Psoas muscle (tissue), 8 donors: ENCODE measurements around the gene BRD4. TPM values are rescaled to one million over a fixed set of nuclear protein-coding genes. Genes with fewer than 3 reads are reported as not detected.
A peak's percentile ranks its signal among the peaks of the same experiment; 100 is the strongest.

Source experiments
- ATAC-seq, 4 donors: fragments of 200-7000 bp; cut with Tn5 transposase; one replicate each; pipeline ENCODE4 v1.9.1; 2020; ENCODE audit warnings: moderate library complexity in 3 of 4, mild to moderate bottlenecking in 2 of 4
- DNase-seq, 2 donors: peaks; one replicate each; pipeline ENCODE4 v3.0.0-alpha.2; 2020
- H3K27ac ChIP-seq: fragments of 200-600 bp; one replicate; pipeline ENCODE4 v1.8.0; 2022
- H3K27me3 ChIP-seq, 3 donors: fragments of 200-600 bp in 1 of 3; one replicate each; pipeline versions ENCODE4 v1.6.1 to v1.8.0; 2013 to 2022; ENCODE audit warnings: low read length in 2 of 3, mild to moderate bottlenecking in 2 of 3, moderate library complexity in 1 of 3; ENCODE audit not compliant: insufficient read depth in 3 of 3
- H3K36me3 ChIP-seq, 2 donors: fragments of 200-600 bp in 1 of 2; one replicate each; pipeline versions ENCODE4 v1.6.1 to v1.8.0; 2013 to 2022; ENCODE audit warnings: low read depth in 1 of 2, mild to moderate bottlenecking in 1 of 2, moderate library complexity in 1 of 2; ENCODE audit not compliant: insufficient read depth in 1 of 2
- H3K4me1 ChIP-seq: fragments of 200-600 bp; one replicate; pipeline ENCODE4 v1.8.0; 2022
- H3K4me3 ChIP-seq: fragments of 200-600 bp; one replicate; pipeline ENCODE4 v1.8.0; 2022; ENCODE audit warnings: mild to moderate bottlenecking
- H3K9me3 ChIP-seq: fragments of 200-600 bp; one replicate; pipeline ENCODE4 v1.8.0; 2022
- WGBS, 3 donors: extraction: QIAGEN DNeasy Blood & Tissue Kit; methylation state at CpG; one replicate each; pipeline versions ENCODE4 v1.1.6 to v1.1.7; 2013; 5-methylcytosine and 5-hydroxymethylcytosine counted together
- intact Hi-C, 2 donors: fragments of 100-400 bp; cut with DNase I; formaldehyde crosslinking; loops; one replicate each; pipeline versions ENCODE4 v1.11.0 to v1.14.2; 2022
- polyA plus RNA-seq, 3 donors: library from polyadenylated mRNA; stranded (reverse); fragments of 200-250 nt; gene quantifications; one replicate each; pipeline ENCODE4 v1.2.3, GENCODE V29; 2013
- total RNA-seq, 4 donors: library from RNA; stranded (reverse); fragmentation: NEBNext Ultra II Directional in 2 of 4; extraction: Animal tissue kit (Norgen Biotek cat#: 25700) in 2 of 4; gene quantifications; one replicate each; pipeline versions ENCODE4 v1.2.1 to v1.2.4, GENCODE V29; 2021 to 2023
- TF ChIP-seq, protein P1 (sequence below): fragments of 200-600 bp; IDR thresholded peaks from one replicate; pipeline ENCODE4 v1.8.0; 2022; ENCODE audit warnings: antibody characterized with exemption
- donor health status: healthy with polysubstance abuse.
- donor health status: DM: no; HTN: no; CAD: no; lungs with moderate emphysema.
- donor health status: Bipolar disorder and iron deficiency.
- donor health status: healthy.
- donor health status: DM: yes; HTN: yes; CAD: no.
- donor health status: DM: no; HTN: no; CAD: no.
- donor health status: DM: no; HTN: no; CAD: no.
- donor health status: DM: yes; HTN: yes; CAD: no.

Gene BRD4
- total and polyA plus RNA-seq, 7 donors, result 42.6 to 120 (median 98.6) TPM

DNA sequence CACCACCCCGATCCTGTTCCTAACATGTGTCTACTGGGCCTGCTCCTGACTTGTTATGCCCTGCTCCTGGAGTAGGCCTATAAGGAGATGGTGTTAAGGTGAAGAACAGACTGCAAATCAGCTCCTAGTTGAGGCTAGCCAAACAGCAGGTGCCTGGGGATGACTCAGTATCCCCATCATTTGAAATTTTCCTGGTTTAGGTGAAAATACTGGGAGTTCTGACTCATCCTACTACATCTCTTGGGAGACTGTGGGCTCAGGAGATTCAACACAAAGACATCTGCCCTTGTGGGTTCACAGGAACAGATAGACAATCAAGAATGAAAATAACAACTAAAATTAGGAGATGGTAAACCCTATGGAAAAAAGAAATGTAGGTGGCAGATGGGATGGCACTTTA lies 41.2 kb downstream of the BRD4 start:
- Histone ChIP-seq H3K4me1 (peaks cover 99% of the 10 kb centered on the region), H3K27me3 (no peaks in the 10 kb centered on the region), H3K27ac (no peak overlapping the region), H3K9me3 (no peaks in the 10 kb centered on the region), H3K4me3 (no peak overlapping the region), H3K36me3 (no peaks in the 10 kb centered on the region)
- 86 to 93% (median 86%) methylated on average over 1 of the region's 1 CpG for WGBS, 3 donors
- TF ChIP-seq, protein P1, sequence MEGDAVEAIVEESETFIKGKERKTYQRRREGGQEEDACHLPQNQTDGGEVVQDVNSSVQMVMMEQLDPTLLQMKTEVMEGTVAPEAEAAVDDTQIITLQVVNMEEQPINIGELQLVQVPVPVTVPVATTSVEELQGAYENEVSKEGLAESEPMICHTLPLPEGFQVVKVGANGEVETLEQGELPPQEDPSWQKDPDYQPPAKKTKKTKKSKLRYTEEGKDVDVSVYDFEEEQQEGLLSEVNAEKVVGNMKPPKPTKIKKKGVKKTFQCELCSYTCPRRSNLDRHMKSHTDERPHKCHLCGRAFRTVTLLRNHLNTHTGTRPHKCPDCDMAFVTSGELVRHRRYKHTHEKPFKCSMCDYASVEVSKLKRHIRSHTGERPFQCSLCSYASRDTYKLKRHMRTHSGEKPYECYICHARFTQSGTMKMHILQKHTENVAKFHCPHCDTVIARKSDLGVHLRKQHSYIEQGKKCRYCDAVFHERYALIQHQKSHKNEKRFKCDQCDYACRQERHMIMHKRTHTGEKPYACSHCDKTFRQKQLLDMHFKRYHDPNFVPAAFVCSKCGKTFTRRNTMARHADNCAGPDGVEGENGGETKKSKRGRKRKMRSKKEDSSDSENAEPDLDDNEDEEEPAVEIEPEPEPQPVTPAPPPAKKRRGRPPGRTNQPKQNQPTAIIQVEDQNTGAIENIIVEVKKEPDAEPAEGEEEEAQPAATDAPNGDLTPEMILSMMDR, result no peak
- DNase-seq (no peak), ATAC-seq (no peak)
- intact Hi-C loops, result no loop called here

DNA sequence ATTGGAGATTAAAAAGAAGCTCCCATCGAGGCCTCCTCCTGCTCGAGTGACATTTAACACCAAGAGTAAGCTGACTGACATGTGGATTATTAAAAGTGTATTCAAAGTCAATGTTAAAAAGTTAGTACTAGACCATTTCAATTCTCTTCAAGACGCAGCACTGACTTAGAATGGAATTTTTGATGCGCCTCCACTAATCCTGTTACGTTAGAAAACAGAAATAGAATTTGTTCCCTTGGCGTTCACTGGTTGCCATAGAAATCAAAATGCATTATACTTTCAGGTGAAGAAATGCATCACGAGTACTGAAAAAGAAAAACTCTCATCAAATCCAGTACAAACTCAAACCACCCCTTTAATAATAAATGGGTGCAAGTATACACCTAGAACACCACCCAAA lies 42.2 kb downstream of the BRD4 start:
- TF ChIP-seq, protein P1, result no peak
- Histone ChIP-seq H3K36me3 (no peaks in the 10 kb centered on the region), H3K4me3 (no peak overlapping the region), H3K27ac (no peak overlapping the region), H3K27me3 (no peaks in the 10 kb centered on the region), H3K9me3 (no peaks in the 10 kb centered on the region), H3K4me1 (peaks cover 100% of the 10 kb centered on the region)
- ATAC-seq, result no peak
- intact Hi-C loops, result no loop called here
- DNase-seq, result no peak
- 31 to 53% (median 31%) methylated on average over 7 of the region's 7 CpGs for WGBS, 3 donors

DNA sequence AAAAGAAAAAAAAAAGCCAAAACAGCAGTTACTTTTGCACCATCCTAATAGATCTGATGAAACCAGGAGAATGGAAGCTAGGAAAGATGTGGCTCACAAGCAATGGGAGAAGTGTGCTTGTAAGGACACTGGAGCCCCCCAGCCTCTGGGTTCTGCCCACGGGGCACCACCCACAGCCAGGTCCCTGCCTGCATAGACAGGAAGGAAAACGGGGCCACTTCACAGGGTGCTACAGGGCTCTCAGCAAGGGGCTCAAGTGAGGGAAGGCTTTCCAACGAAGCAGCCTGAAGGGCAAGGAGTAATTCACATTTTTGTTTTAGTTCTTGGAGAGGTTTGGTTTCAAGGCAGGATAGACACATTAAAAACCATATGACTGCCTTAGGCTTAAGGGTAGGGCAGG lies 42.7 kb downstream of the BRD4 start:
- peaks cover 100% of the 10 kb centered on the region for H3K4me1 ChIP-seq
- no peak for DNase-seq
- intact Hi-C loops, result no loop called here
- no peak for ATAC-seq
- H3K27me3 ChIP-seq, result no peaks in the 10 kb centered on the region
- no peaks in the 10 kb centered on the region for H3K36me3 ChIP-seq
- H3K9me3 ChIP-seq, result no peaks in the 10 kb centered on the region
- TF ChIP-seq, protein P1, result no peak
- no peak overlapping the region for H3K27ac ChIP-seq
- 49 to 71% (median 59%) methylated on average over 3 of the region's 3 CpGs for WGBS, 3 donors
- no peak overlapping the region for H3K4me3 ChIP-seq

DNA sequence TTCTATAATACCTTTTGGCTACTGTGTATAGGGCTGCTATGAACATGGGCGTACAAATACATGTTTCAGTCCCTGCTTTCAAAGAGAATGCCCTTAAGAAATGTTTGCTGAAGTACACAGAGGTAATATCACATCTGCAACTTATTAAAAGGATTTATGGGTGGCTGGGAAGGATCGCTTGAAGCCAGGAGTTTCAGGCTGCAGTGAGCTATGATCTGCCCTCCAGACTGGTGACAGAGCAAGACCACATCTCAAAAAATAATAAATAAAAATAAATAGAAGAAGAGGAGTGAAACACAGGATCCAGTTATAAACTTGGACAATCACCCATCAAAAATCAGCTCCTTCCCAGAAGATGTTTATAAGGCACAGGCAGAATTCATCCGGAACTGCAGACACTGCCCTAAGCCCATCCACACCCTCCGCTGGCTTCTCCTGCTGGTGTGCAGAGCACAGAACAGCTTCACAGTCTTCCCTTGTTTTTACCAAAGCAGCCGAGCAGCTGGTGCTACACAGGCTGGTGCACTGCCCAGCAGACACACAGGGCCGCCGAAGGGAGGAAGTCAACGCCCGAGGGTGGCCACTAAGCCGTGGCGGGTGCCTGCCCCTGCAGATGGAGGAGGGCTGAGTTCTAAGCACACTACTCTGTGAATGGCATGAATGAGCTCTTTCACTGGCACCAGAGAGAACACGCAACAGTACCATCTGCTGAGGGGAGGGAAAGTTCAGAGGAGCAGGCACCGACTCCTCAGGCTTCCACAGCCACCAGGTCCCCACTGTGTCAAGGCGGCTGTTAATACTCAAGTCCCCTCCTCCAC lies 44.0 kb downstream of the BRD4 start:
- Histone ChIP-seq H3K27ac (peak overlapping the region; percentile 34), H3K4me3 (peak overlapping the region; percentile 16), H3K36me3 (no peaks in the 10 kb centered on the region), H3K27me3 (no peaks in the 10 kb centered on the region), H3K9me3 (no peaks in the 10 kb centered on the region), H3K4me1 (peaks cover 100% of the 10 kb centered on the region)
- ATAC-seq (peak; percentile 4 to 35 (median 22)), DNase-seq (no peak)
- TF ChIP-seq, protein P1, result no peak
- intact Hi-C loops, result no loop called here
- 23 to 41% (median 29%) methylated on average over 14 of the region's 14 CpGs for WGBS, 3 donors

- DNase-seq (no peak), ATAC-seq (no peak)
- WGBS, 3 donors, result 81 to 86% (median 84%) methylated on average over 10 of the region's 10 CpGs
- intact Hi-C loops, result no loop called here
- no peak overlapping the region for H3K27ac ChIP-seq
- no peaks in the 10 kb centered on the region for H3K36me3 ChIP-seq
- no peaks in the 10 kb centered on the region for H3K27me3 ChIP-seq
- H3K4me1 ChIP-seq, result peaks cover 100% of the 10 kb centered on the region
- TF ChIP-seq, protein P1, result no peak
- H3K4me3 ChIP-seq, result no peak overlapping the region
- no peaks in the 10 kb centered on the region for H3K9me3 ChIP-seq
Observed at GRCh38 chr19:15287496-15287895, 44.8 kb downstream of the BRD4 start.
